ENCODE measurements around the gene JPT2. TPM values are rescaled to one million over a fixed set of nuclear protein-coding genes. Genes with fewer than 3 reads are reported as not detected.

Gene JPT2
- total RNA-seq, 1 donor from 2014 or later, result 108 TPM

- DNase-seq (ENCODE audit: low read depth), result no peak
- Histone ChIP-seq H3K4me3 (ENCODE audit: low read depth, low read length) (no peak overlapping the region), H3K36me3 (ENCODE audit: control insufficient read depth, insufficient read depth, low read length) (no peaks in the 10 kb centered on the region), H3K27me3 (ENCODE audit: control insufficient read depth, insufficient read depth, low read length) (no peaks in the 10 kb centered on the region)
- no peak for TF ChIP-seq CTCF (IDR thresholded peaks at IDR 0.05; ENCODE audit: insufficient read depth, low read length, poor library complexity, severe bottlenecking)
Observed at GRCh38 chr16:1708083-1708767, 30.1 kb downstream of the JPT2 start.

- no peak for TF ChIP-seq CTCF (IDR thresholded peaks at IDR 0.05; ENCODE audit: insufficient read depth, low read length, poor library complexity, severe bottlenecking)
- DNase-seq (ENCODE audit: low read depth), result no peak
- H3K36me3 ChIP-seq (ENCODE audit: control insufficient read depth, insufficient read depth, low read length), result no peaks in the 10 kb centered on the region
- no peaks in the 10 kb centered on the region for H3K27me3 ChIP-seq (ENCODE audit: control insufficient read depth, insufficient read depth, low read length)
- H3K4me3 ChIP-seq (ENCODE audit: low read depth, low read length), result no peak overlapping the region
Observed at GRCh38 chr16:1708768-1709180, 30.7 kb downstream of the JPT2 start.

- TF ChIP-seq CTCF (IDR thresholded peaks at IDR 0.05; ENCODE audit: insufficient read depth, low read length, poor library complexity, severe bottlenecking), result no peak
- no peak for DNase-seq (ENCODE audit: low read depth)
- no peak overlapping the region for H3K4me3 ChIP-seq (ENCODE audit: low read depth, low read length)
- H3K27me3 ChIP-seq (ENCODE audit: control insufficient read depth, insufficient read depth, low read length), result no peaks in the 10 kb centered on the region
- no peaks in the 10 kb centered on the region for H3K36me3 ChIP-seq (ENCODE audit: control insufficient read depth, insufficient read depth, low read length)
Observed at GRCh38 chr16:1709356-1709755, 31.3 kb downstream of the JPT2 start.

GRCh38 chr16:1710811-1711507 is 32.9 kb downstream of the JPT2 start:
- no peaks in the 10 kb centered on the region for H3K36me3 ChIP-seq (ENCODE audit: control insufficient read depth, insufficient read depth, low read length)
- H3K27me3 ChIP-seq (ENCODE audit: control insufficient read depth, insufficient read depth, low read length), result no peaks in the 10 kb centered on the region
- H3K4me3 ChIP-seq (ENCODE audit: low read depth, low read length), result no peak overlapping the region
- DNase-seq (ENCODE audit: low read depth), result no peak
- no peak for TF ChIP-seq CTCF (IDR thresholded peaks at IDR 0.05; ENCODE audit: insufficient read depth, low read length, poor library complexity, severe bottlenecking)

- Histone ChIP-seq H3K36me3 (ENCODE audit: control insufficient read depth, insufficient read depth, low read length) (no peaks in the 10 kb centered on the region), H3K4me3 (ENCODE audit: low read depth, low read length) (no peak overlapping the region), H3K27me3 (ENCODE audit: control insufficient read depth, insufficient read depth, low read length) (no peaks in the 10 kb centered on the region)
- no peak for DNase-seq (ENCODE audit: low read depth)
- TF ChIP-seq CTCF (IDR thresholded peaks at IDR 0.05; ENCODE audit: insufficient read depth, low read length, poor library complexity, severe bottlenecking), result no peak
Observed at GRCh38 chr16:1712791-1713261, 34.7 kb downstream of the JPT2 start.
